ENCODE measurements around the gene ETF1.

DNA sequence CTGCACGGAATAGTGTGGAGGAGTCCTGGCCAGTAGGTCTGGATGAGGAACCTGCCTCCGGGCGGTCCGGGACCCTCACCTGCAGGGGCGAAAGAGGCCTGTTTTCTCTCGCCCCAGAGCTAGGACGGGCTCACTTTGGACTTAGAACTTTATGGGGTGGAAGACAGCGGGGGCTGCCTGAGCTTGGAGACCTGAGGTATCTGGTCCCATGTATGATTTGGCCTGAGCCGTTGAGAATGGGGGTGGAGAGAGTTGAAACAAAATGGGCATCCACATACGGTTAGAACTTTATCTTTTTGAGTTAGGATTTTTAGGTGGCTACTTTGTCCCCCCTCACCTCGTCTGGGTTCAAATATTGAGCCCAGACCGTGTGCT is 681 bp upstream of the ETF1 start:
- TF ChIP-seq GATA2 (IDR thresholded peaks at IDR 0.05; ENCODE audit: low read depth, low read length) (no peak), GATA3 (IDR thresholded peaks at IDR 0.05; ENCODE audit: low read depth, low read length) (no peak)

Measured in SH-SY5Y (cell line).